ENCODE measurements around the gene TET3.

The TET3 gene

GRCh38 chr2:74033375-74033774, 48.7 kb downstream of the TET3 start:
- no peak overlapping the region for H3K4me3 ChIP-seq (ENCODE audit: low read length)

More at GRCh38 chr2:74033375-74033774, 48.7 kb downstream of the TET3 start:
- no peak for DNase-seq (ENCODE audit: low read depth)
- TF ChIP-seq CTCF (conservative IDR thresholded peaks at IDR 0.05; ENCODE audit: low read length), result no peak

All from AG10803 (cell line).